Right atrium auricular region (tissue), 2 donors: ENCODE results near the gene IL23A. TPM values are rescaled to one million over a fixed set of nuclear protein-coding genes. Genes with fewer than 3 reads are reported as not detected.

ENCODE experiments used
- DNase-seq: peaks from one replicate; pipeline ENCODE4 v3.0.0-alpha.2; 2019; ENCODE audit warnings: low spot score
- H3K27ac ChIP-seq, 2 donors: fragments of 200-600 bp; sonication (generic); 1 replicate in 1 of 2; 2 replicates in 1 of 2; pipeline ENCODE4 v1.5.1; 2016 to 2019
- H3K27me3 ChIP-seq, 2 donors: fragments of 200-600 bp; sonication (generic); one replicate each; pipeline versions ENCODE4 v1.5.1 to v1.6.0; 2017 to 2019
- H3K36me3 ChIP-seq: fragments of 200-600 bp; sonication (generic); one replicate; pipeline ENCODE4 v1.5.1; 2016
- H3K4me1 ChIP-seq, 2 donors: fragments of 200-600 bp; sonication (generic); one replicate each; pipeline versions ENCODE4 v1.5.1 to v1.6.0; 2017 to 2019
- H3K4me3 ChIP-seq, 2 donors: fragments of 200-600 bp; sonication (generic); 1 replicate in 1 of 2; 2 replicates in 1 of 2; pipeline ENCODE4 v1.5.1; 2017 to 2019; ENCODE audit warnings: mild to moderate bottlenecking in 1 of 2, moderate library complexity in 1 of 2
- H3K9me3 ChIP-seq, 2 donors: fragments of 200-600 bp; sonication (generic); one replicate each; pipeline ENCODE4 v1.5.1; 2019
- CTCF ChIP-seq, 2 donors: fragments of 200-600 bp; sonication (generic); IDR thresholded peaks; one replicate each; pipeline ENCODE4 v1.5.1; 2019; ENCODE audit warnings: antibody characterized with exemption in 2 of 2
- total RNA-seq, 2 donors: library from RNA; depleted of rRNA; stranded (reverse); fragments of >200 nt; gene quantifications; one replicate each; pipeline ENCODE4 v1.1.0, GENCODE V29; 2016

The IL23A gene
- total RNA-seq, 2 donors from 2014 or later: not detected

GRCh38 chr12:56387152-56387736 lies 48.6 kb downstream of the IL23A start:
- no peak overlapping the region for H3K27ac ChIP-seq
- no peak overlapping the region for H3K4me3 ChIP-seq
- DNase-seq: no peak
- H3K4me1 ChIP-seq: no peaks in the 10 kb centered on the region
- no peaks in the 10 kb centered on the region for H3K27me3 ChIP-seq
- TF ChIP-seq CTCF (IDR thresholded peaks at IDR 0.05): no peak
- no peaks in the 10 kb centered on the region for H3K9me3 ChIP-seq
- no peaks in the 10 kb centered on the region for H3K36me3 ChIP-seq

- DNase-seq: no peak
- Histone ChIP-seq H3K36me3 (no peaks in the 10 kb centered on the region), H3K4me3 (no peak overlapping the region), H3K9me3 (no peaks in the 10 kb centered on the region), H3K27ac (no peak overlapping the region), H3K4me1 (no peaks in the 10 kb centered on the region), H3K27me3 (no peaks in the 10 kb centered on the region)
- no peak for TF ChIP-seq CTCF (IDR thresholded peaks at IDR 0.05)
Observed at GRCh38 chr12:56389412-56389811, 50.7 kb downstream of the IL23A start.

Other genes starting within 250 kb of the IL23A start
- gene PA2G4, start 234.3 kb upstream of the IL23A start, total RNA-seq: 100 to 1,000 TPM in 1 of 2 donors, 10 to 100 TPM in 1; 91.4 to 116 TPM
- 1,000 to 10,000 TPM in 1 of 2 donors, 100 to 1,000 TPM in 1; 606 to 2,188 TPM for gene RPL41, start 222.3 kb upstream of the IL23A start, total RNA-seq
- gene ZC3H10, start 220.6 kb upstream of the IL23A start, total RNA-seq: 1 to 10 TPM; 2.1 to 2.9 TPM
- 10 to 100 TPM; 25.4 to 74.0 TPM for gene ESYT1, start 210.6 kb upstream of the IL23A start, total RNA-seq
- 10 to 100 TPM; 36.1 to 55.1 TPM for gene MYL6B, start 186.3 kb upstream of the IL23A start, total RNA-seq
- 1,000 to 10,000 TPM in 1 of 2 donors, 100 to 1,000 TPM in 1; 567 to 1,179 TPM for gene MYL6, start 180.5 kb upstream of the IL23A start, total RNA-seq
- gene SMARCC2, start 149.4 kb upstream of the IL23A start, total RNA-seq: 10 to 100 TPM; 45.0 to 70.2 TPM
- gene RNF41, start 117.0 kb upstream of the IL23A start, total RNA-seq: 10 to 100 TPM; 45.1 to 88.4 TPM
- gene NABP2, start 114.5 kb upstream of the IL23A start, total RNA-seq: 10 to 100 TPM; 19.7 to 23.6 TPM
- gene SLC39A5, start 108.8 kb upstream of the IL23A start, total RNA-seq: not detected
- 10 to 100 TPM; 12.4 to 22.1 TPM for gene ANKRD52, start 80.5 kb upstream of the IL23A start, total RNA-seq
- gene COQ10A, start 71.9 kb upstream of the IL23A start, total RNA-seq: 100 to 1,000 TPM in 1 of 2 donors, 10 to 100 TPM in 1; 68.5 to 149 TPM
- gene CS, start 38.6 kb upstream of the IL23A start, total RNA-seq: 100 to 1,000 TPM; 236 to 513 TPM
- gene CNPY2, start 22.9 kb upstream of the IL23A start, total RNA-seq: 10 to 100 TPM; 37.0 to 55.2 TPM
- gene PAN2, start 4.9 kb upstream of the IL23A start, total RNA-seq: 10 to 100 TPM; 14.5 to 18.4 TPM
- gene STAT2, start 21.2 kb downstream of the IL23A start, total RNA-seq: 10 to 100 TPM; 28.3 to 41.0 TPM
- not detected for gene APOF, start 24.0 kb downstream of the IL23A start, total RNA-seq
- 1 to 10 TPM; 2.1 to 3.0 TPM for gene TIMELESS, start 110.5 kb downstream of the IL23A start, total RNA-seq
- gene MIP, start 115.8 kb downstream of the IL23A start, total RNA-seq: not detected
- gene SPRYD4, start 129.7 kb downstream of the IL23A start, total RNA-seq: 1 to 10 TPM; 1.7 to 2.7 TPM
- gene GLS2, start 149.3 kb downstream of the IL23A start, total RNA-seq: 1 to 10 TPM in 1 of 2 donors, under 1 TPM in 1; 0.96 to 1.7 TPM
- gene RBMS2, start 182.9 kb downstream of the IL23A start, total RNA-seq: 10 to 100 TPM; 12.8 to 28.5 TPM